ENCODE data around the gene CSTA.

DNA sequence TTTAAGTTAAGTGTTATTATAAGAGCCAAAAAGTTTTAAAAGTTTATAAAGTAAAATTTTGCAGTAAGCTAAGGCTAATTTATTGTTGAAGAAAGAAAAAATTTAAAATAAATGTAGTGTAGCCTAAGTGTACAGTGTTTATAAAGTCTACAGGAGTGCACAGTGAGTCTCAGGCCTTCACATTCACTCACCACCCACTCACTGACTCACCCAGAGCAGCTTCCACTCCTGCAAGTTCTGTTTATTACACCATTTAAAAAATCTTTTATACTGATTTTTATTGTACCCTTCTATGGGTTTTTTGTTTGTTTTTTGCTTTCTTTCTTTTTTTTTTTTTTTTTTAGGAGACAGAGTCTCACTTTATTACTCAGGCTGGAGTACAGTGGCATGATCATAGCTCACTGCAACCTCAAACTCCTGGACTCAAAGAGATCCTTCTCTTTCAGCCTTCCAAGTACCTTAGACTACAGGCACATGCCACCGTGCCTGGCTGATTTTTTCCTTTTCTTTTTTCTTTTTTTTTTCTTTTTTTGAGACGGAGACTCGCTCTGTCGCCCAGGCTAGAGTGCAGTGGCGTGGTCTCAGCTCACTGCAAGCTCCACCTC, 25.9 kb downstream of the CSTA start:
- TF ChIP-seq CTCF (IDR thresholded peaks at IDR 0.05) (no peak), POLR2A (IDR thresholded peaks at IDR 0.05) (no peak)

Data from testis (tissue), 2 donors.